PC-3 (cell line): ENCODE measurements around the gene MEGF9.

Experiments used
- EZH2 ChIP-seq: fragments of 300-600 bp; sonication (generic); IDR thresholded peaks from one replicate; pipeline ENCODE4 v1.6.1; 2017; ENCODE audit warnings: antibody characterized with exemption, mild to moderate bottlenecking, low read length; ENCODE audit not compliant: unreplicated experiment
- EZH2phosphoT487 ChIP-seq: fragments of 300-600 bp; sonication (generic); IDR thresholded peaks from 2 replicates; pipeline ENCODE4 v1.6.1; 2018; ENCODE audit warnings: mild to moderate bottlenecking, antibody characterized with exemption, low read length, borderline replicate concordance
- TF ChIP-seq, protein P1 (sequence below): fragments of 300-600 bp; sonication (generic); conservative IDR thresholded peaks from 2 replicates; pipeline ENCODE4 v1.5.1; 2017; ENCODE audit warnings: antibody characterized with exemption, low read depth, mild to moderate bottlenecking, low read length

DNA sequence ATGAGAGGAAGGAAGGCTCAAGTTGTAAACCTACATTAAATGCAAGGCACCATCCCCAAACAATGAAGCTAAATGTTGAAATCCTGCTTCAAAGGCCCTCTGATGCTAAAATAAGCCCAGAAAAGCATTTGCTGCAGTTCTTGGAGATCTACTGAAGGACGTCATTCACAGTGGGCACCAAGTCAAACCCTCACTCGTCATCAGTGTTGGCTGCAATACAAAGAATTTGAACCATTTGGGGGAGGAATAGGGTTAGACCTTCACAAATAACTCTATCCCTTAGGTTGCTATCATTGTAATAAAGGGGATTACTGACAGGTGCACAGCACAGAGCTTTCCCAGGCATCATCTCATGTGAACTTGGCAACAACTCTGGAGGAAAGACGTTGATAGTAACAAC is 9.3 kb upstream of the MEGF9 start:
- TF ChIP-seq, protein P1, sequence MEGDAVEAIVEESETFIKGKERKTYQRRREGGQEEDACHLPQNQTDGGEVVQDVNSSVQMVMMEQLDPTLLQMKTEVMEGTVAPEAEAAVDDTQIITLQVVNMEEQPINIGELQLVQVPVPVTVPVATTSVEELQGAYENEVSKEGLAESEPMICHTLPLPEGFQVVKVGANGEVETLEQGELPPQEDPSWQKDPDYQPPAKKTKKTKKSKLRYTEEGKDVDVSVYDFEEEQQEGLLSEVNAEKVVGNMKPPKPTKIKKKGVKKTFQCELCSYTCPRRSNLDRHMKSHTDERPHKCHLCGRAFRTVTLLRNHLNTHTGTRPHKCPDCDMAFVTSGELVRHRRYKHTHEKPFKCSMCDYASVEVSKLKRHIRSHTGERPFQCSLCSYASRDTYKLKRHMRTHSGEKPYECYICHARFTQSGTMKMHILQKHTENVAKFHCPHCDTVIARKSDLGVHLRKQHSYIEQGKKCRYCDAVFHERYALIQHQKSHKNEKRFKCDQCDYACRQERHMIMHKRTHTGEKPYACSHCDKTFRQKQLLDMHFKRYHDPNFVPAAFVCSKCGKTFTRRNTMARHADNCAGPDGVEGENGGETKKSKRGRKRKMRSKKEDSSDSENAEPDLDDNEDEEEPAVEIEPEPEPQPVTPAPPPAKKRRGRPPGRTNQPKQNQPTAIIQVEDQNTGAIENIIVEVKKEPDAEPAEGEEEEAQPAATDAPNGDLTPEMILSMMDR: no peak
- no peak for TF ChIP-seq EZH2phosphoT487
- TF ChIP-seq EZH2: no peak
